ENCODE results near the gene AKT1.
A peak's percentile ranks its signal among the peaks of the same experiment; 100 is the strongest.
"Not testable (repeated sequence)": the region's sequence is repeated elsewhere in the genome, so short reads cannot be mapped to it uniquely, and the experiment has no call there.

AKT1 gene

GRCh38 chr14:104751539-104752422 is 43.8 kb downstream of the AKT1 start:
- no peak for DNase-seq

DNA sequence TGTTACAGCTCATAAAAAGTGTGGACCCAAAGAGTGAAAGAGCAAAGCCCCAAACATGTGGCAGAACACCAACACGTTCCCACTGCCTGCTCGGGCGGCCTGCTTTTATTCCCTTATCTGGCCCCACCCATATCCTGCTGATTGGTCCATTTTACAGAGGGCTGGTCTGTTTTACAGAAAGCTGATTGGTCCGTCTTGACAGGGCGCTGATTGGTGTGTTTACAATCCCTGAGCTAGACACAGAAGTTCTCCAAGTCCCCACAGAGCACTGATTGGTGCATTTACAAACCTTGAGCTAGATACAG is 44.8 kb downstream of the AKT1 start:
- DNase-seq, result not testable (repeated sequence)

DNA sequence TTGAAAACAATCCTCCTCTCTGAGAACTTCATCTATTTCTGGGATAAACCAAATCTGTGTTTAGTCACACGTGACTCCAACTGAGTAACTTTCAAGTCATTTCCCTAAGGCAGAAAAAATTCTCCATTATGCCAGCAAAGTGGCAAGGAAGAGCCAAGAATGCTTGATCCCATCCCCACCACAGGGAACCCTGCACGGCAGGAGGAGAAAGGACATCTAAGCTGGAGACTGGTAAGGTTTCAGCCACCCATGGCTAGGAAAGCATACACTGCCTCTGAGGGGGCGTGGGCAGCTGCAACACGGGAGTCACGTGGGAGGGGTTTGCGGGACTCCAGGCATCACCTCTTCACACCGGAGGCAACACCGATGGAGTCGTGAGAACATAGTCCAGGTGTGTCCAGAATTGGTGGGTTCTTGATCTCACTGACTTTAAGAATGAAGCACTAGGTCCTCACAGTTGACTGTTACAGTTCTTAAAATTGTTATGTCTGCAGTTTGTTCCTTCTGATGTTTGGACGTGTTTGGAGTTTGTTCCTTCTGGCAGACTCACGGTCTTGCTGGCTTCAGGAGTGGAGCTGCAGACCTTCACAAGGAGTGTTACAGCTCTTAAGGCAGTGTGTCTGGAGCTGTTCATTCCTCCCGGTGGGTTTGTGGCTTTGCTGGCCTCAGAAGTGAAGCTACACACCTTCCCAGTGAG is 45.3 kb downstream of the AKT1 start:
- DNase-seq, result no peak

DNA sequence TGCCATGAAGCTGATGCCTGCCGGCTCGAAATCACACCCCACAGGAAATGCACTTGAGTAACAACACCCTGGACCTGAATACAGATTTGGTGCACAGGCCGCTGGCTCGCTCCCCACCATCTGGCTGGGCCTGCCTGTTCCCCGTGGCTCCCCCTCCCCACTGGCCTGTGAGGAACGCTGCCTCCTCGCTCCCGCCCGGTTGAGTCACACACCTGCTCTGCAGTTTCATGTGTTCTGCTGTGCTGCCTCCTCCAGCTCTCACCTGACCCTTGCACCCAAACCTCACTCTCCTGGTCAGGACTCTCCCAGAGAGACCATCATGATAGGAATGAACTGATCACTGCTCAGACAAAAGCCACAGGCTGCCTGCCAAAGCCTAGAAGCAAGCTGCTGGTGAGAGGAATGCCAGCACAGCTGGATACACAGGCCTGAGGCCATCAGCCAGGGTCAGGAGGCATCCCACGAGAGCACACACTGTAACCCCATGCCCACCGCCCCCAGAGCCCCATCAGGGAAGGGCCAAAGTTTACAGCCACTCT is 46.4 kb downstream of the AKT1 start:
- no peak for DNase-seq

DNA sequence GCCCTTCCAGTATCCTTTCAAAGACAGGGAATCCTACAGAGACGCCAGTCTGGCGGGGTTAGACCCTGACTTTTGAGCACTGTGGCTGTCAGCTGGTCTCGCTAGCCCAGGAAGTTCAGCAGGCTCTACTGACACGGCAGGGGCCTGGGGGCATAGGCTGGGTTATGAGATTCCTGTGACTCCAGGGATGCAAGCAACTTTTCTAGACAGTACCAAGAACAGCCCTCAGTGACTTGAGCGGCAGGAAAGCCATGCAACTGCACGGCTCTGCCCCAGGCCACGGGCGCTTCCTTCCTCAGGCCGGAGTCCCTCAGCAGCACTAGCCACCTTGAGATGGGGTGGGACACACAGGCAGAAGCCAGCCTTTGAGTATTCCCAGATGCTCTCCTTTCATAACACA is 47.7 kb downstream of the AKT1 start:
- no peak for DNase-seq

DNA sequence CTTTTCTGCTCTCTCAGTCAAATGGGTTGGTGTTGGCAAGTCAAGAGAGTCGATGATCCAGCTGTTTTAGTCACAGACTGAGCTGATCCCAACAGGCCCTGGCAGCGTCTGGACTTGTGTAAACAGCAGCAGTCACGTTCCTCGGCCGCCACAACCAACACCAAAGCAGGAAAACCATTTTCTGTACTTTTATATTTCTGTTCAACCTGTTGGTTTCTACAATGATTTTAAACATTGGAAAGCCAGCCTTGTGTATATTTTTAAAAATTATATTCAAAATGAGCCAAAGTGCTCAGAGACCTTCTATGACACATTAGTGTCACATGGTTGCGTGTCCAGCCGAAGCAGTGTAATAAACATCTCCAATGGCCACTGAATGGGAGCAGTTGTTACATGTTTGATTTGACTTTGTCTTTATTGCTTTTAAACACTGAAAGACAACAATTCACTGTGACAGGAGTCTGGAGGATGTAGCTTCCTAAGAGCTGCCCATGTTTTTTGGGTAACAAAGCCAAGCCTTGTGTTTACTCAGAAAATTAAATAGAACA is 48.5 kb downstream of the AKT1 start:
- peak; percentile 57 for DNase-seq

DNA sequence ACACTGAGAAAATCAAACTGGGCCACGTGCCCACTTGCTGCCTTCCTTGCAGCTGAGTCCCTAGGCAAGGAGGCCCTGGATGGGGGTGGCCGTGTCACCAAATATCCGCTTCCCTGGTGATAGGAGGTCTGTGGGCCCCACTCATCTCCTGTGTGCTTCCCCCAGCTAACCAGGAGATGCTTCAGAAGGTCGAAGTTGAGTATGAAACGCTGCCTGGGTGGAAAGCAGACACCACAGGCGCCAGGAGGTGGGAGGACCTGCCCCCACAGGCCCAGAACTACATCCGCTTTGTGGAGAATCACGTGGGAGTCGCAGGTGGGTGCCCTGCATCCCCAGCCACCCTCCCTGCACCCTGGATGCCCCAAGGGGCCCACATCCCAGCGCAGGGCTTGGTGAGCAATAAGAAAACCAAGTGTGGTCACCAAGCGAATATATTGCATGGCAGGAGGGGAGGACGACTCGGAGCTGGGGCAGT is 49.4 kb downstream of the AKT1 start:
- no peak for DNase-seq

- DNase-seq, result no peak
Observed at GRCh38 chr14:104745431-104745830, 50.1 kb downstream of the AKT1 start.

- DNase-seq, result no peak
Observed at GRCh38 chr14:104744484-104744883, 51.1 kb downstream of the AKT1 start.

- no peak for DNase-seq
Observed at GRCh38 chr14:104743461-104744380, 51.8 kb downstream of the AKT1 start.

DNA sequence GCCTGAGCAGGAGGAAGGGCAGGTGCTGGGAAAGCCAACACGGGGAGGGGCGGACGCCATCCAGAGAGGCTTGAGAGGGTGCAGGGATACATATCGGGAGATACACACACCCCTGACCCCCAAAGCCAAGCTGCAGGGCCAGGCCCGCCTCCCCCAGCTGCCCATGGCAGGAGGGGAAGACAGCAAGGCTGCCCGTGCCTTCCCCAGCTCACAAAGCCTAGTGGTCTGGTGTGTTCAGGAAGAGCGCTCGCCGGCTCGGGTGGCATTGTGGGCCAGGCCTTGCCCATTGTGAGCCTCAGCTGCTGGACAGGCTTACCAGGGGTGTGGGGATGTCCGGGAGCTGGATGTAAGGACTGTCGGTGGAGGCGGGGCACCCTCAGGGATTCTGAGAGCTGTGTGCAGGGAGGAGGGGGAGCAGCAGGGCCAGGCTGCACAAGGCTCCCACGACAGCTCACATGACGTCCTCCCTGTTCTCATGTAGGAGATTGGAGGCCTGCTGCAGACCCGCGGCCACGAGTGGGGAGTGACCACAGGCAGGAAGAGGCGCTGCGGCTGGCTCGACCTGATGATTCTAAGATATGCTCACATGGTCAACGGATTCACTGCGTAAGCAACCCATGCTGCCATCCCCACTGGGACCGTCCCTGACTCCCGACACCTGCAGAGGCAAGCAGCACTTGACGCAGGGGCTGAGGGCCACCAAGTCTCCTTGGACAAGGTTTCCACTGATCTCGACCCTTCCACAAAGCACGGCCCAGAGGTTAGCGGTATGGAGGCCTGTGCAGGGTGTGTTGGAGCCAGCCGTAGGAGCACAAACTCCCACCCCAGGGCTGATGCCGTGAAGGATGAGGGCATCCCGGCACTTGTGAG is 52.7 kb downstream of the AKT1 start:
- DNase-seq, result no peak

- DNase-seq, result no peak
Observed at GRCh38 chr14:104741803-104742251, 53.7 kb downstream of the AKT1 start.

- DNase-seq, result no peak
Observed at GRCh38 chr14:104741108-104741802, 54.3 kb downstream of the AKT1 start.

GRCh38 chr14:104739546-104740516 is 55.7 kb downstream of the AKT1 start:
- DNase-seq, result no peak

GRCh38 chr14:104739026-104739425 is 56.5 kb downstream of the AKT1 start:
- no peak for DNase-seq

GRCh38 chr14:104738375-104739019 is 57.1 kb downstream of the AKT1 start:
- DNase-seq, result no peak

DNA sequence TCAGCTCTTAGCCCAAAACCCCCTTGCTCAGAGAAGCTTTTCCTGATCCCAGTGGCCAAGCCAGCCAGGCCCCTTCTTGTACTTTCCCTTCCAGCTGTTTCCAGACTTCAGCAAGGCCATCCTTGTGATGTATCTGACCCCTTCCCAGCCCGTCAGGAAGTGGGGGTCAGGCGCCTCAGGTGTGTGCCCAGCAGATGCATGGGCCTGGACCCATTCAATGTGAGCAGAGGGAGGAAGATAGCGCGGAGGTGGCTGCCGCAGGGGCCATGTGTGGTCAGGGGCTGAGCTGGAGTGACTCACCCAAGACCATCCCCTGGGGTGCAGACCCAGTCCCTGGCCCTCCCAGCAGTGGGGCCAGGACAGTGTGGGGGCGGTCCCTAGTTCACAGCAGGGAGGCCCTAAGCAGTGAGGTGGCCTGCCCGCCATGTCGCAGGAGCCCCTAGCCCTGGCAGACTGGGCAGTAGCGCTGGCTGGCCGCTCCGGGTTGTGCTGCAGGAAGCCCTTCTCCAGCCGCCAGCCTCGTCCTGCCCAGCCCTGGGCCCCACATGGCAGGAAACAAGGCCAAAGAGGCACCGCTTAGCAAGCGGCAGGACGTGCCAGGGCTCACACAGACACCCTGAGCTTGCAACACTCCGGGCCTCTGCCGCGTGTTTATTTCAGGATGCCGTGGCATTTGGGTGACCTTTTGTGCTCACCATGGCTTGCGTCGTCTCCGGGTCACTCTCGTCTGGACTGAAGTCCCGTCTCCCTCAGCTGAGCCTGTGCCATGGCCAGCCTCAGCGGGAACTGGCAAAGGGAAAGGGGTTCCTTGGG is 59.5 kb downstream of the AKT1 start:
- no peak for DNase-seq

Measured in NCI-H1092 (cell line).